ENCODE results near the gene LKAAEAR1.

Gene LKAAEAR1

GRCh38 chr20:64069614-64070243 lies 14.5 kb downstream of the LKAAEAR1 start:
- no peak overlapping the region for H3K4me3 ChIP-seq (ENCODE audit: control insufficient read depth, low read depth, low read length)
- no peak for DNase-seq (ENCODE audit: low read depth)
- peak; percentile 55 for TF ChIP-seq CTCF (conservative IDR thresholded peaks at IDR 0.05; ENCODE audit: control insufficient read depth, insufficient read depth, low read depth, low read length)

- no peak for DNase-seq (ENCODE audit: low read depth)
- no peak overlapping the region for H3K4me3 ChIP-seq (ENCODE audit: control insufficient read depth, low read depth, low read length)
- TF ChIP-seq CTCF (conservative IDR thresholded peaks at IDR 0.05; ENCODE audit: control insufficient read depth, insufficient read depth, low read depth, low read length) = no peak
Measured at GRCh38 chr20:64069209-64069613, 15.0 kb downstream of the LKAAEAR1 start.

- TF ChIP-seq CTCF (conservative IDR thresholded peaks at IDR 0.05; ENCODE audit: control insufficient read depth, insufficient read depth, low read depth, low read length) = no peak
- no peak overlapping the region for H3K4me3 ChIP-seq (ENCODE audit: control insufficient read depth, low read depth, low read length)
- DNase-seq (ENCODE audit: low read depth) = no peak
Measured at GRCh38 chr20:64068386-64069208, 15.6 kb downstream of the LKAAEAR1 start.

- DNase-seq (ENCODE audit: low read depth) = no peak
- no peak overlapping the region for H3K4me3 ChIP-seq (ENCODE audit: control insufficient read depth, low read depth, low read length)
- TF ChIP-seq CTCF (conservative IDR thresholded peaks at IDR 0.05; ENCODE audit: control insufficient read depth, insufficient read depth, low read depth, low read length) = no peak
Measured at GRCh38 chr20:64067733-64068307, 16.4 kb downstream of the LKAAEAR1 start.

GRCh38 chr20:64067005-64067632 lies 17.1 kb downstream of the LKAAEAR1 start:
- DNase-seq (ENCODE audit: low read depth) = no peak
- TF ChIP-seq CTCF (conservative IDR thresholded peaks at IDR 0.05; ENCODE audit: control insufficient read depth, insufficient read depth, low read depth, low read length) = no peak
- H3K4me3 ChIP-seq (ENCODE audit: control insufficient read depth, low read depth, low read length) = no peak overlapping the region

- H3K4me3 ChIP-seq (ENCODE audit: control insufficient read depth, low read depth, low read length) = no peak overlapping the region
- peak; percentile 83 for DNase-seq (ENCODE audit: low read depth)
- no peak for TF ChIP-seq CTCF (conservative IDR thresholded peaks at IDR 0.05; ENCODE audit: control insufficient read depth, insufficient read depth, low read depth, low read length)
Measured at GRCh38 chr20:64065974-64066343, 18.2 kb downstream of the LKAAEAR1 start.
